ENCODE results near the gene SGK2.
"Not testable (repeated sequence)": the region's sequence is repeated elsewhere in the genome, so short reads cannot be mapped to it uniquely, and the experiment has no call there.

SGK2 gene

GRCh38 chr20:43603124-43603523, 44.3 kb downstream of the SGK2 start:
- no peak for DNase-seq (ENCODE audit: low read depth)

GRCh38 chr20:43605715-43606114, 46.9 kb downstream of the SGK2 start:
- DNase-seq (ENCODE audit: low read depth), result no peak

GRCh38 chr20:43607278-43607677, 48.5 kb downstream of the SGK2 start:
- not testable (repeated sequence) for DNase-seq (ENCODE audit: low read depth)

- no peak for DNase-seq (ENCODE audit: low read depth)
Observed at GRCh38 chr20:43631598-43631997, 72.8 kb downstream of the SGK2 start.

Data from activated T-cell treated with anti-CD3 and anti-CD28 coated beads for 48 hours (primary cell).